H9 (cell line): ENCODE data around the gene PACSIN2. TPM values are rescaled to one million over a fixed set of nuclear protein-coding genes. Genes with fewer than 3 reads are reported as not detected.

Experiments
- DNase-seq: peaks from one replicate; pipeline ENCODE4 v3.0.0-alpha.2; 2017
- H2AFZ ChIP-seq: one replicate; pipeline ENCODE4 v1.6.1; 2013; ENCODE audit warnings: mild to moderate bottlenecking, low read length, control low read depth, moderate library complexity
- H2AK5ac ChIP-seq: 2 replicates; pipeline ENCODE4 v1.6.1; 2013; ENCODE audit warnings: low read length, control low read depth, mixed read lengths; ENCODE audit not compliant: insufficient read length
- H2BK120ac ChIP-seq: one replicate; pipeline ENCODE4 v1.6.1; 2013; ENCODE audit warnings: low read depth, mild to moderate bottlenecking, low read length, control low read depth, inconsistent platforms; ENCODE audit not compliant: poor library complexity, severe bottlenecking
- H2BK12ac ChIP-seq: 2 replicates; pipeline ENCODE4 v1.6.1; 2013; ENCODE audit warnings: low read length, control low read depth, mixed read lengths, low read depth; ENCODE audit not compliant: insufficient read length
- H2BK15ac ChIP-seq: 2 replicates; pipeline ENCODE4 v1.6.1; 2013; ENCODE audit warnings: low read depth, low read length, control low read depth
- H2BK20ac ChIP-seq: one replicate; pipeline ENCODE4 v1.6.1; 2013; ENCODE audit warnings: low read depth, mild to moderate bottlenecking, low read length, control low read depth, inconsistent platforms; ENCODE audit not compliant: poor library complexity, severe bottlenecking
- H2BK5ac ChIP-seq: 2 replicates; pipeline ENCODE4 v1.6.1; 2013; ENCODE audit warnings: low read length, control low read depth, mixed read lengths; ENCODE audit not compliant: insufficient read length
- H3K14ac ChIP-seq: 2 replicates; pipeline ENCODE4 v1.6.1; 2013; ENCODE audit warnings: low read length, control low read depth; ENCODE audit not compliant: insufficient read depth
- H3K18ac ChIP-seq: 2 replicates; pipeline ENCODE4 v1.6.1; 2013; ENCODE audit warnings: low read depth, mild to moderate bottlenecking, mixed read lengths, low read length, control low read depth; ENCODE audit not compliant: insufficient read length
- H3K23ac ChIP-seq: 2 replicates; pipeline ENCODE4 v1.6.1; 2013; ENCODE audit warnings: low read length, control low read depth, mixed read lengths, low read depth; ENCODE audit not compliant: insufficient read length
- H3K23me2 ChIP-seq: 2 replicates; pipeline ENCODE4 v1.6.1; 2013; ENCODE audit warnings: low read depth, mild to moderate bottlenecking, mixed read lengths, low read length, control low read depth; ENCODE audit not compliant: insufficient read length, poor library complexity, severe bottlenecking
- H3K27ac ChIP-seq: 2 replicates; pipeline ENCODE4 v1.5.1; 2013; ENCODE audit warnings: low read length, control low read depth, mixed read lengths, low read depth; ENCODE audit not compliant: insufficient read length
- H3K27me3 ChIP-seq: 2 replicates; pipeline ENCODE4 v1.6.1; 2013; ENCODE audit warnings: low read length, control low read depth, inconsistent platforms; ENCODE audit not compliant: insufficient read depth
- H3K4ac ChIP-seq: 2 replicates; pipeline ENCODE4 v1.6.1; 2013; ENCODE audit warnings: low read depth, mild to moderate bottlenecking, control low read depth, inconsistent platforms, low read length, moderate library complexity
- H3K4me1 ChIP-seq: 2 replicates; pipeline ENCODE4 v1.6.1; 2013; ENCODE audit warnings: low read length, control low read depth, inconsistent platforms; ENCODE audit not compliant: insufficient read depth
- H3K4me2 ChIP-seq: 2 replicates; pipeline ENCODE4 v1.6.1; 2013; ENCODE audit warnings: low read length, control low read depth, mixed read lengths; ENCODE audit not compliant: insufficient read length, insufficient read depth
- H3K56ac ChIP-seq: 2 replicates; pipeline ENCODE4 v1.6.1; 2013; ENCODE audit warnings: low read depth, mild to moderate bottlenecking, mixed read lengths, low read length, control low read depth; ENCODE audit not compliant: insufficient read length
- H3K79me1 ChIP-seq: 2 replicates; pipeline ENCODE4 v1.6.1; 2013; ENCODE audit warnings: low read depth, mild to moderate bottlenecking, moderate library complexity, low read length, control low read depth, inconsistent platforms; ENCODE audit not compliant: insufficient read depth, poor library complexity, severe bottlenecking
- H3K79me2 ChIP-seq: 2 replicates; pipeline ENCODE4 v1.6.1; 2013; ENCODE audit warnings: low read length, control low read depth, inconsistent platforms; ENCODE audit not compliant: insufficient read depth
- H3K9ac ChIP-seq: 2 replicates; pipeline ENCODE4 v1.6.1; 2013; ENCODE audit warnings: low read length, control low read depth, mixed read lengths; ENCODE audit not compliant: insufficient read length; ENCODE audit errors: extremely low read depth
- H3K9me3 ChIP-seq: one replicate; pipeline ENCODE4 v1.6.1; 2013; ENCODE audit warnings: low read depth, low read length, inconsistent platforms; ENCODE audit not compliant: control insufficient read depth
- H3T11ph ChIP-seq: one replicate; pipeline ENCODE4 v1.6.1; 2013; ENCODE audit warnings: mild to moderate bottlenecking, low read length, control low read depth, inconsistent platforms
- H4K20me1 ChIP-seq: one replicate; pipeline ENCODE4 v1.6.1; 2013; ENCODE audit not compliant: control insufficient read depth, insufficient read length, insufficient read depth
- H4K5ac ChIP-seq: 2 replicates; pipeline ENCODE4 v1.6.1; 2013; ENCODE audit warnings: low read depth, mild to moderate bottlenecking, mixed read lengths, low read length, control low read depth; ENCODE audit not compliant: insufficient read length
- H4K8ac ChIP-seq: replicated peaks from 2 replicates; pipeline ENCODE4 v1.6.1; 2013; ENCODE audit warnings: low read length, control low read depth, mixed read lengths, low read depth; ENCODE audit not compliant: insufficient read length
- H4K91ac ChIP-seq: 2 replicates; pipeline ENCODE4 v1.6.1; 2013; ENCODE audit warnings: low read depth, mild to moderate bottlenecking, moderate library complexity, mixed read lengths, low read length, control low read depth; ENCODE audit not compliant: insufficient read length
- H3K27ac Mint-ChIP-seq, 3 experiments: 2 replicates in 2 of 3; 3 replicates in 1 of 3; pipeline ENCODE4 v1.8.0; 2020 to 2021; ENCODE audit warnings: mixed read lengths in 3 of 3, mild to moderate bottlenecking in 1 of 3, moderate library complexity in 1 of 3
- H3K27me3 Mint-ChIP-seq: 2 replicates; pipeline ENCODE4 v1.8.0; 2021; ENCODE audit warnings: low read depth, mild to moderate bottlenecking, moderate library complexity, mixed read lengths
- H3K36me3 Mint-ChIP-seq, 3 experiments: 2 replicates in 2 of 3; 3 replicates in 1 of 3; pipeline ENCODE4 v1.8.0; 2020 to 2021; ENCODE audit warnings: low read depth in 3 of 3, mixed read lengths in 3 of 3; ENCODE audit not compliant: insufficient read depth in 1 of 3
- H3K4me1 Mint-ChIP-seq, 2 experiments: 2 replicates each; pipeline ENCODE4 v1.8.0; 2020; ENCODE audit warnings: mixed read lengths in 2 of 2
- H3K4me3 Mint-ChIP-seq, 2 experiments: 2 replicates in 1 of 2; 3 replicates in 1 of 2; pipeline ENCODE4 v1.8.0; 2020 to 2021; ENCODE audit warnings: mild to moderate bottlenecking in 2 of 2, mixed read lengths in 2 of 2, moderate library complexity in 1 of 2
- H3K9me3 Mint-ChIP-seq, 2 experiments: 2 replicates in 1 of 2; 3 replicates in 1 of 2; pipeline ENCODE4 v1.8.0; 2020; ENCODE audit warnings: mild to moderate bottlenecking in 2 of 2, mixed read lengths in 2 of 2, moderate library complexity in 1 of 2
- CTCF ChIP-seq: fragments of 200-600 bp; sonication (generic); conservative IDR thresholded peaks from 3 replicates; pipeline ENCODE4 v1.8.0; 2021; ENCODE audit warnings: antibody characterized with exemption, mild to moderate bottlenecking
- WGBS: extraction: QIAGEN DNeasy Blood & Tissue Kit; methylation state at CpG from one replicate; pipeline ENCODE4 v1.1.7; 2013; ENCODE audit warnings: missing lambda C conversion rate, low lambda C conversion rate, mixed read lengths; ENCODE audit not compliant: insufficient read length; ENCODE audit errors: extremely low coverage; 5-methylcytosine and 5-hydroxymethylcytosine counted together
- total RNA-seq: library from RNA; stranded (reverse); gene quantifications from 2 replicates; pipeline ENCODE4 v1.2.1, GENCODE V29; 2021

PACSIN2 gene
- total RNA-seq, 1 experiment from 2014 or later = 62.3 TPM

GRCh38 chr22:42889304-42889703, 125.6 kb downstream of the PACSIN2 start:
- Histone ChIP-seq H3K18ac (no peak overlapping the region), H3K23me2 (no peaks in the 10 kb centered on the region), H3K79me2 (no peaks in the 10 kb centered on the region), H3K9ac (no peak overlapping the region), H2BK15ac (no peak overlapping the region), H2BK120ac (no peak overlapping the region), H3K79me1 (no peaks in the 10 kb centered on the region), H4K20me1 (no peaks in the 10 kb centered on the region), H3K56ac (no peak overlapping the region), H4K91ac (no peak overlapping the region), H4K5ac (no peak overlapping the region), H3K4me2 (no peak overlapping the region), H3K23ac (no peak overlapping the region), H3K9me3 (no peaks in the 10 kb centered on the region), H4K8ac (no peak overlapping the region), H3K27me3 (no peaks in the 10 kb centered on the region), H2AFZ (no peak overlapping the region), H3K27ac (no peak overlapping the region), H3T11ph (no peak overlapping the region), H2BK20ac (no peak overlapping the region), H3K4me1 (no peaks in the 10 kb centered on the region), H3K14ac (no peak overlapping the region), H2BK12ac (no peak overlapping the region), H3K4ac (no peak overlapping the region), H2AK5ac (no peak overlapping the region), H2BK5ac (no peak overlapping the region)
- Mint-ChIP-seq H3K27me3 (no peaks in the 10 kb centered on the region; the same call in 1 of the 2 replicates), H3K36me3 (peaks cover 5 to 48% (median 36%) of the 10 kb centered on the region in 3 experiments; a peak in 6 of 7 replicates), H3K9me3 (no peaks in the 10 kb centered on the region), H3K4me1 (no peaks in the 10 kb centered on the region), H3K4me3 (no peak overlapping the region), H3K27ac (peak overlapping the region in 2 of 3 experiments; percentile 47 to 74; a peak in 4 of 7 replicates)
- no peak for TF ChIP-seq CTCF
- DNase-seq = no peak
- WGBS = no CpG with 5 or more reads among the region's 4 CpGs
